GM23338 (cell line): Measurements from ENCODE around the gene AZGP1. TPM values are rescaled to one million over a fixed set of nuclear protein-coding genes. Genes with fewer than 3 reads are reported as not detected.
A peak's percentile ranks its signal among the peaks of the same experiment; 100 is the strongest.

ENCODE experiments used
- ATAC-seq: fragments of 200-7000 bp; cut with Tn5 transposase; 3 replicates; pipeline ENCODE4 v1.9.1; 2020
- DNase-seq: peaks from one replicate; pipeline ENCODE4 v3.0.0-alpha.2; 2015; ENCODE audit warnings: low spot score
- H2AFZ ChIP-seq: fragments of 200-600 bp; sonication (generic); 2 replicates; pipeline ENCODE4 v1.8.0; 2016; ENCODE audit warnings: antibody characterized with exemption, mild to moderate bottlenecking, moderate library complexity
- H3F3A ChIP-seq: fragments of 200-600 bp; sonication (generic); replicated peaks from 2 replicates; pipeline ENCODE4 v1.8.0; 2017; ENCODE audit warnings: antibody characterized with exemption, mixed run types, low read depth
- H3K27ac ChIP-seq: fragments of 200-600 bp; sonication (generic); 2 replicates; pipeline ENCODE4 v1.6.1; 2016; ENCODE audit warnings: low read depth
- H3K27me3 ChIP-seq: fragments of 200-600 bp; sonication (generic); 2 replicates; pipeline ENCODE4 v1.8.0; 2016; ENCODE audit warnings: mild to moderate bottlenecking, mixed run types, moderate library complexity; ENCODE audit not compliant: insufficient read depth
- H3K36me3 ChIP-seq: fragments of 200-600 bp; sonication (generic); 2 replicates; pipeline ENCODE4 v1.8.0; 2016; ENCODE audit warnings: mild to moderate bottlenecking; ENCODE audit not compliant: insufficient read depth
- H3K4me1 ChIP-seq: fragments of 200-600 bp; sonication (generic); 2 replicates; pipeline ENCODE4 v1.8.0; 2016; ENCODE audit warnings: mild to moderate bottlenecking, moderate library complexity; ENCODE audit not compliant: insufficient read depth
- H3K4me2 ChIP-seq: fragments of 200-600 bp; sonication (generic); 2 replicates; pipeline ENCODE4 v1.7.1; 2017; ENCODE audit warnings: mixed run types
- H3K4me3 ChIP-seq: fragments of 200-600 bp; sonication (generic); 2 replicates; pipeline ENCODE4 v1.6.1; 2016; ENCODE audit warnings: mixed run types
- H3K79me2 ChIP-seq: fragments of 200-600 bp; sonication (generic); replicated peaks from 2 replicates; pipeline ENCODE4 v1.8.0; 2017; ENCODE audit warnings: mild to moderate bottlenecking; ENCODE audit not compliant: insufficient read depth
- H3K9me2 ChIP-seq: fragments of 200-600 bp; sonication (generic); 2 replicates; pipeline ENCODE4 v1.8.0; 2017; ENCODE audit not compliant: insufficient read depth
- H4K20me1 ChIP-seq: fragments of 200-600 bp; sonication (generic); replicated peaks from 2 replicates; pipeline ENCODE4 v1.8.0; 2017; ENCODE audit warnings: mild to moderate bottlenecking; ENCODE audit not compliant: insufficient read depth
- H3K27ac Mint-ChIP-seq: 2 replicates; pipeline ENCODE4 v1.8.0; 2020; ENCODE audit warnings: inconsistent platforms, mild to moderate bottlenecking, moderate library complexity, mixed read lengths
- H3K27me3 Mint-ChIP-seq: 3 replicates; pipeline ENCODE4 v1.8.0; 2022; ENCODE audit warnings: low read depth, mild to moderate bottlenecking, moderate library complexity, mixed read lengths, inconsistent platforms; ENCODE audit not compliant: insufficient read depth, poor library complexity
- H3K36me3 Mint-ChIP-seq: 3 replicates; pipeline ENCODE4 v1.8.0; 2021; ENCODE audit warnings: low read depth, mild to moderate bottlenecking, inconsistent platforms, moderate library complexity, mixed read lengths
- H3K4me1 Mint-ChIP-seq: 3 replicates; pipeline ENCODE4 v1.8.0; 2020; ENCODE audit warnings: mild to moderate bottlenecking, inconsistent platforms, mixed read lengths
- H3K4me3 Mint-ChIP-seq: 3 replicates; pipeline ENCODE4 v1.8.0; 2021; ENCODE audit warnings: moderate library complexity, mild to moderate bottlenecking, inconsistent platforms, mixed read lengths
- H3K9me3 Mint-ChIP-seq: 3 replicates; pipeline ENCODE4 v1.8.0; 2020; ENCODE audit warnings: moderate library complexity, mild to moderate bottlenecking, inconsistent platforms, mixed read lengths
- CREB1 ChIP-seq: fragments of 250-450 bp; sonication (Bioruptor Pico); IDR thresholded peaks from 2 replicates; pipeline ENCODE4 v1.5.0; 2020; ENCODE audit warnings: low read depth, mild to moderate bottlenecking, moderate library complexity
- EZH2phosphoT487 ChIP-seq: fragments of 200-600 bp; sonication (generic); IDR thresholded peaks from one replicate; pipeline ENCODE4 v1.8.1; 2018; ENCODE audit warnings: antibody characterized with exemption; ENCODE audit not compliant: unreplicated experiment
- JUNB ChIP-seq: IDR thresholded peaks from one replicate; pipeline ENCODE4 v1.6.1; 2016; ENCODE audit warnings: antibody characterized with exemption; ENCODE audit not compliant: unreplicated experiment
- POLR2AphosphoS5 ChIP-seq: IDR thresholded peaks from 2 replicates; pipeline ENCODE4 v1.6.1; 2016; ENCODE audit warnings: antibody characterized with exemption, low read depth
- STAT1 ChIP-seq: IDR thresholded peaks from one replicate; pipeline ENCODE4 v1.6.1; 2016; ENCODE audit warnings: antibody characterized with exemption; ENCODE audit not compliant: unreplicated experiment
- polyA plus RNA-seq: library from polyadenylated mRNA; unstranded; fragments of >200 nt; fragmentation: Nextera tagmentation; extraction: Ambion mirVana; gene quantifications from 2 replicates; pipeline ENCODE4 v1.2.1, GENCODE V29; 2016
- total RNA-seq: library from RNA; depleted of rRNA; stranded (reverse); fragments of >200 nt; shearing (Covaris generic); gene quantifications from 2 replicates; pipeline ENCODE4 v1.2.3, GENCODE V29; 2014
- TF ChIP-seq, protein P1 (sequence below): fragments of 250-450 bp; sonication (Bioruptor Pico); IDR thresholded peaks from 2 replicates; pipeline ENCODE4 v1.5.0; 2020; ENCODE audit warnings: mild to moderate bottlenecking, moderate library complexity
- TF ChIP-seq, protein P2 (sequence below), 2 experiments: fragments of 200-600 bp in 1 of 2; sonication (generic) in 1 of 2; conservative IDR thresholded peaks; 2 replicates each; pipeline versions ENCODE4 v1.5.1 to v1.6.1; 2016 to 2017; ENCODE audit warnings: antibody characterized with exemption in 2 of 2, low read depth in 2 of 2, mild to moderate bottlenecking in 2 of 2, moderate library complexity in 1 of 2
- TF ChIP-seq, protein P3 (sequence below): IDR thresholded peaks from 2 replicates; pipeline ENCODE4 v1.6.1; 2016; ENCODE audit warnings: antibody characterized with exemption
- TF ChIP-seq, protein P4 (sequence below): IDR thresholded peaks from one replicate; pipeline ENCODE4 v1.6.1; 2018; ENCODE audit warnings: antibody characterized with exemption; ENCODE audit not compliant: unreplicated experiment

The AZGP1 gene
- total and polyA plus RNA-seq, 2 experiments from 2014 or later: 0.17 to 1.3 TPM

DNA sequence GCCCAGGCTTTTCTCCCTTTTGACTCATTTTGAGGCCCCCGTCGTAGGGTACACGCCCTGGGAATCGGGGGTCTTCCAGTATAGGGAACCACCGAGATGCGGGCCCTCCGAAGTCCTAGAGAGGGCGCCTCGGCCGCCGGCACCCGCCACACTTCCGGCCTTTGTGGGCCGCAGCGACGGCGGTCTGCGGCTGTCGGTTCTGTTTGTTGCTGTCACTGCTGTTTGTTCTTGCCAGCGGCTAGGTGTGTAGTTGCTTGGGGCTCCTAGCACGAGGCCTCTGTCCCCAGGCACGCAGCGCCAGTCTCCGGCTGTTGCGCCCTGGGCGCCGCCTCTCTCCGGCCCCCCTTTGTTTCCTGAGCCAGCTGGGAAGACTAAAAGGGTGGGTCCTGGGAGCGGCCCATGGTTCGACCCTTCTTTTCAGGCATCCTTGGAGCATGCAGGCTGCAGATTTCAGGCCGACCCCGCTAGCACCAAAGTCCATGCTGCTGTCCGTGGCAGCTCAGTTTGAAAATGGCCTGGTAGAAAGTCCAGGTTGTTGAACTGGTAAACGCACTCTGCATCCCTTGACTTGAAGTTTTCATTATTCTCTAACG, 21.8 kb upstream of the AZGP1 start:
- 0 out of 2 replicates have a peak overlapping the region, but pooled peaks have one; percentile 44 for H3K27ac Mint-ChIP-seq
- peak; percentile 90 for ATAC-seq
- peak; percentile 76 for DNase-seq
- Histone ChIP-seq H3K27ac (peak overlapping the region; percentile 91), H2AFZ (peak overlapping the region; percentile 99), H4K20me1 (no peaks in the 10 kb centered on the region), H3K79me2 (no peaks in the 10 kb centered on the region), H3K27me3 (no peaks in the 10 kb centered on the region), H3K36me3 (no peaks in the 10 kb centered on the region), H3K9me2 (no peaks in the 10 kb centered on the region), H3K4me3 (peak overlapping the region; percentile 82), H3F3A (peaks cover 11% of the 10 kb centered on the region), H3K4me2 (peak overlapping the region; percentile 91), H3K4me1 (peaks cover 3% of the 10 kb centered on the region; the same call in 1 of the 2 replicates)
- H3K9me3 Mint-ChIP-seq: no peaks in the 10 kb centered on the region; the same call in 2 of the 3 replicates
- no peaks in the 10 kb centered on the region for H3K36me3 Mint-ChIP-seq
- TF ChIP-seq CREB1 (CRISPR knock-in tag): 0 out of 2 replicates have a peak, but pooled peaks have one; percentile 19
- TF ChIP-seq, protein P1, sequence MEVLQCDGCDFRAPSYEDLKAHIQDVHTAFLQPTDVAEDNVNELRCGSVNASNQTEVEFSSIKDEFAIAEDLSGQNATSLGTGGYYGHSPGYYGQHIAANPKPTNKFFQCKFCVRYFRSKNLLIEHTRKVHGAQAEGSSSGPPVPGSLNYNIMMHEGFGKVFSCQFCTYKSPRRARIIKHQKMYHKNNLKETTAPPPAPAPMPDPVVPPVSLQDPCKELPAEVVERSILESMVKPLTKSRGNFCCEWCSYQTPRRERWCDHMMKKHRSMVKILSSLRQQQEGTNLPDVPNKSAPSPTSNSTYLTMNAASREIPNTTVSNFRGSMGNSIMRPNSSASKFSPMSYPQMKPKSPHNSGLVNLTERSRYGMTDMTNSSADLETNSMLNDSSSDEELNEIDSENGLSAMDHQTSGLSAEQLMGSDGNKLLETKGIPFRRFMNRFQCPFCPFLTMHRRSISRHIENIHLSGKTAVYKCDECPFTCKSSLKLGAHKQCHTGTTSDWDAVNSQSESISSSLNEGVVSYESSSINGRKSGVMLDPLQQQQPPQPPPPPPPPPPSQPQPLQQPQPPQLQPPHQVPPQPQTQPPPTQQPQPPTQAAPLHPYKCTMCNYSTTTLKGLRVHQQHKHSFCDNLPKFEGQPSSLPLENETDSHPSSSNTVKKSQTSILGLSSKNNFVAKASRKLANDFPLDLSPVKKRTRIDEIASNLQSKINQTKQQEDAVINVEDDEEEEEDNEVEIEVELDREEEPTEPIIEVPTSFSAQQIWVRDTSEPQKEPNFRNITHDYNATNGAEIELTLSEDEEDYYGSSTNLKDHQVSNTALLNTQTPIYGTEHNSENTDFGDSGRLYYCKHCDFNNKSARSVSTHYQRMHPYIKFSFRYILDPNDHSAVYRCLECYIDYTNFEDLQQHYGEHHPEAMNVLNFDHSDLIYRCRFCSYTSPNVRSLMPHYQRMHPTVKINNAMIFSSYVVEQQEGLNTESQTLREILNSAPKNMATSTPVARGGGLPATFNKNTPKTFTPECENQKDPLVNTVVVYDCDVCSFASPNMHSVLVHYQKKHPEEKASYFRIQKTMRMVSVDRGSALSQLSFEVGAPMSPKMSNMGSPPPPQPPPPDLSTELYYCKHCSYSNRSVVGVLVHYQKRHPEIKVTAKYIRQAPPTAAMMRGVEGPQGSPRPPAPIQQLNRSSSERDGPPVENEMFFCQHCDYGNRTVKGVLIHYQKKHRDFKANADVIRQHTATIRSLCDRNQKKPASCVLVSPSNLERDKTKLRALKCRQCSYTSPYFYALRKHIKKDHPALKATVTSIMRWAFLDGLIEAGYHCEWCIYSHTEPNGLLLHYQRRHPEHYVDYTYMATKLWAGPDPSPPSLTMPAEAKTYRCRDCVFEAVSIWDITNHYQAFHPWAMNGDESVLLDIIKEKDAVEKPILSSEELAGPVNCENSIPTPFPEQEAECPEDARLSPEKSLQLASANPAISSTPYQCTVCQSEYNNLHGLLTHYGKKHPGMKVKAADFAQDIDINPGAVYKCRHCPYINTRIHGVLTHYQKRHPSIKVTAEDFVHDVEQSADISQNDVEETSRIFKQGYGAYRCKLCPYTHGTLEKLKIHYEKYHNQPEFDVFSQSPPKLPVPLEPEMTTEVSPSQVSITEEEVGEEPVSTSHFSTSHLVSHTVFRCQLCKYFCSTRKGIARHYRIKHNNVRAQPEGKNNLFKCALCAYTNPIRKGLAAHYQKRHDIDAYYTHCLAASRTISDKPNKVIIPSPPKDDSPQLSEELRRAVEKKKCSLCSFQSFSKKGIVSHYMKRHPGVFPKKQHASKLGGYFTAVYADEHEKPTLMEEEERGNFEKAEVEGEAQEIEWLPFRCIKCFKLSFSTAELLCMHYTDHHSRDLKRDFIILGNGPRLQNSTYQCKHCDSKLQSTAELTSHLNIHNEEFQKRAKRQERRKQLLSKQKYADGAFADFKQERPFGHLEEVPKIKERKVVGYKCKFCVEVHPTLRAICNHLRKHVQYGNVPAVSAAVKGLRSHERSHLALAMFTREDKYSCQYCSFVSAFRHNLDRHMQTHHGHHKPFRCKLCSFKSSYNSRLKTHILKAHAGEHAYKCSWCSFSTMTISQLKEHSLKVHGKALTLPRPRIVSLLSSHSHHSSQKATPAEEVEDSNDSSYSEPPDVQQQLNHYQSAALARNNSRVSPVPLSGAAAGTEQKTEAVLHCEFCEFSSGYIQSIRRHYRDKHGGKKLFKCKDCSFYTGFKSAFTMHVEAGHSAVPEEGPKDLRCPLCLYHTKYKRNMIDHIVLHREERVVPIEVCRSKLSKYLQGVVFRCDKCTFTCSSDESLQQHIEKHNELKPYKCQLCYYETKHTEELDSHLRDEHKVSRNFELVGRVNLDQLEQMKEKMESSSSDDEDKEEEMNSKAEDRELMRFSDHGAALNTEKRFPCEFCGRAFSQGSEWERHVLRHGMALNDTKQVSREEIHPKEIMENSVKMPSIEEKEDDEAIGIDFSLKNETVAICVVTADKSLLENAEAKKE: no peak
- TF ChIP-seq, protein P2, sequence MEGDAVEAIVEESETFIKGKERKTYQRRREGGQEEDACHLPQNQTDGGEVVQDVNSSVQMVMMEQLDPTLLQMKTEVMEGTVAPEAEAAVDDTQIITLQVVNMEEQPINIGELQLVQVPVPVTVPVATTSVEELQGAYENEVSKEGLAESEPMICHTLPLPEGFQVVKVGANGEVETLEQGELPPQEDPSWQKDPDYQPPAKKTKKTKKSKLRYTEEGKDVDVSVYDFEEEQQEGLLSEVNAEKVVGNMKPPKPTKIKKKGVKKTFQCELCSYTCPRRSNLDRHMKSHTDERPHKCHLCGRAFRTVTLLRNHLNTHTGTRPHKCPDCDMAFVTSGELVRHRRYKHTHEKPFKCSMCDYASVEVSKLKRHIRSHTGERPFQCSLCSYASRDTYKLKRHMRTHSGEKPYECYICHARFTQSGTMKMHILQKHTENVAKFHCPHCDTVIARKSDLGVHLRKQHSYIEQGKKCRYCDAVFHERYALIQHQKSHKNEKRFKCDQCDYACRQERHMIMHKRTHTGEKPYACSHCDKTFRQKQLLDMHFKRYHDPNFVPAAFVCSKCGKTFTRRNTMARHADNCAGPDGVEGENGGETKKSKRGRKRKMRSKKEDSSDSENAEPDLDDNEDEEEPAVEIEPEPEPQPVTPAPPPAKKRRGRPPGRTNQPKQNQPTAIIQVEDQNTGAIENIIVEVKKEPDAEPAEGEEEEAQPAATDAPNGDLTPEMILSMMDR (conservative IDR thresholded peaks at IDR 0.05; ENCODE audit: low read depth in 2 of 2): peak in 1 of 2 experiments; percentile 26; a peak in 2 of 4 replicates
- TF ChIP-seq, protein P3, sequence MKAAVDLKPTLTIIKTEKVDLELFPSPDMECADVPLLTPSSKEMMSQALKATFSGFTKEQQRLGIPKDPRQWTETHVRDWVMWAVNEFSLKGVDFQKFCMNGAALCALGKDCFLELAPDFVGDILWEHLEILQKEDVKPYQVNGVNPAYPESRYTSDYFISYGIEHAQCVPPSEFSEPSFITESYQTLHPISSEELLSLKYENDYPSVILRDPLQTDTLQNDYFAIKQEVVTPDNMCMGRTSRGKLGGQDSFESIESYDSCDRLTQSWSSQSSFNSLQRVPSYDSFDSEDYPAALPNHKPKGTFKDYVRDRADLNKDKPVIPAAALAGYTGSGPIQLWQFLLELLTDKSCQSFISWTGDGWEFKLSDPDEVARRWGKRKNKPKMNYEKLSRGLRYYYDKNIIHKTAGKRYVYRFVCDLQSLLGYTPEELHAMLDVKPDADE: peak; percentile 76; the same call in 1 of the 2 replicates
- no peak for TF ChIP-seq EZH2phosphoT487
- TF ChIP-seq STAT1: no peak
- TF ChIP-seq, protein P4, sequence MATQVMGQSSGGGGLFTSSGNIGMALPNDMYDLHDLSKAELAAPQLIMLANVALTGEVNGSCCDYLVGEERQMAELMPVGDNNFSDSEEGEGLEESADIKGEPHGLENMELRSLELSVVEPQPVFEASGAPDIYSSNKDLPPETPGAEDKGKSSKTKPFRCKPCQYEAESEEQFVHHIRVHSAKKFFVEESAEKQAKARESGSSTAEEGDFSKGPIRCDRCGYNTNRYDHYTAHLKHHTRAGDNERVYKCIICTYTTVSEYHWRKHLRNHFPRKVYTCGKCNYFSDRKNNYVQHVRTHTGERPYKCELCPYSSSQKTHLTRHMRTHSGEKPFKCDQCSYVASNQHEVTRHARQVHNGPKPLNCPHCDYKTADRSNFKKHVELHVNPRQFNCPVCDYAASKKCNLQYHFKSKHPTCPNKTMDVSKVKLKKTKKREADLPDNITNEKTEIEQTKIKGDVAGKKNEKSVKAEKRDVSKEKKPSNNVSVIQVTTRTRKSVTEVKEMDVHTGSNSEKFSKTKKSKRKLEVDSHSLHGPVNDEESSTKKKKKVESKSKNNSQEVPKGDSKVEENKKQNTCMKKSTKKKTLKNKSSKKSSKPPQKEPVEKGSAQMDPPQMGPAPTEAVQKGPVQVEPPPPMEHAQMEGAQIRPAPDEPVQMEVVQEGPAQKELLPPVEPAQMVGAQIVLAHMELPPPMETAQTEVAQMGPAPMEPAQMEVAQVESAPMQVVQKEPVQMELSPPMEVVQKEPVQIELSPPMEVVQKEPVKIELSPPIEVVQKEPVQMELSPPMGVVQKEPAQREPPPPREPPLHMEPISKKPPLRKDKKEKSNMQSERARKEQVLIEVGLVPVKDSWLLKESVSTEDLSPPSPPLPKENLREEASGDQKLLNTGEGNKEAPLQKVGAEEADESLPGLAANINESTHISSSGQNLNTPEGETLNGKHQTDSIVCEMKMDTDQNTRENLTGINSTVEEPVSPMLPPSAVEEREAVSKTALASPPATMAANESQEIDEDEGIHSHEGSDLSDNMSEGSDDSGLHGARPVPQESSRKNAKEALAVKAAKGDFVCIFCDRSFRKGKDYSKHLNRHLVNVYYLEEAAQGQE: no peak
- TF ChIP-seq JUNB: no peak
- TF ChIP-seq POLR2AphosphoS5: peak; percentile 71
- no peaks in the 10 kb centered on the region for H3K4me1 Mint-ChIP-seq
- peaks cover 3% of the 10 kb centered on the region for H3K27me3 Mint-ChIP-seq
- peak overlapping the region; percentile 52 for H3K4me3 Mint-ChIP-seq
